CMK (cell line): ENCODE data around the gene DEGS2.
"Not testable (repeated sequence)": the region's sequence is repeated elsewhere in the genome, so short reads cannot be mapped to it uniquely, and the experiment has no call there.

Source experiments
- DNase-seq: peaks from one replicate; pipeline ENCODE4 v3.0.0-alpha.2; 2010; ENCODE audit warnings: low read depth

DEGS2 gene

DNA sequence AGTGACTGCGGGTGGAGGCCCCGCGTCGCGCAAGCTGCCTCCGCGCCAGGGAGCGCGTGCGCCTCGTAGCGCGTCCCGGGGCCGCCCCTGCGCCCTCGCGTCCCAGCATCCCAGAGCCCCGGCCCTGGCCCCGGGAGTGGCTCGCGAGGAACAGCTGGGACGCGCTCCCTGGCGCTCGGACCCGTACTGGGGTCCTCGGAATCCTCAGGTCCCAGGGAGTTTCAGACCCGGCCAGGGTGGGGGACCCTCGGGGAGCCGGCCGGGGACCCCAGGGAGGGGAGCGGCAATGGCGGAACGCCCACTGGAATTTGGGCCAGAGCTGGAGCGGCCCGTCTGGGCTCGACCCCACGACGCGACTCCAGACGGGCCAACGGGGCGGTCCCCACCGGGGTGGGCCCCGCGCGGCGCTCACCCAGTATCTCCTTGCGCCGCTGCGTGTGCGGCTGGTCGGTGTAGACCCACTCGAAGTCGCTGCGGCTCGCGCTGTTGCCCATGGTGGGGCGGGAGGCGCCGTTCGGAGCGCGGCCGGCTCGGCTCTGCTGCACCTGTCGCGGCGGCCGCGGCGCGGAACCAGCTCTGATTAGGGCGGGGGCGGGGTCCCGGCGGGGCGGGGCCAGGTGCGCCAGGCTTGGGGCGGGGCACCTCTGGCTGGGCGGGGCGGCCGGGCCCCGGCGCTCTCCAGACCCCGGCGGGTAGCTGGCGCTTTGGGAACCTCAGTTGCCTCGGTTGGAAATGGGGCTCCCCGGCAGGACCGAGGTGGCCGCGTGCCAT lies at the start of gene DEGS2:
Gene DEGS2, minus strand, starts transcription at position 552 of the 771 bp plus-strand sequence. Its CDS starts 58 bp downstream, at position 494.
- DNase-seq = no peak

DNA sequence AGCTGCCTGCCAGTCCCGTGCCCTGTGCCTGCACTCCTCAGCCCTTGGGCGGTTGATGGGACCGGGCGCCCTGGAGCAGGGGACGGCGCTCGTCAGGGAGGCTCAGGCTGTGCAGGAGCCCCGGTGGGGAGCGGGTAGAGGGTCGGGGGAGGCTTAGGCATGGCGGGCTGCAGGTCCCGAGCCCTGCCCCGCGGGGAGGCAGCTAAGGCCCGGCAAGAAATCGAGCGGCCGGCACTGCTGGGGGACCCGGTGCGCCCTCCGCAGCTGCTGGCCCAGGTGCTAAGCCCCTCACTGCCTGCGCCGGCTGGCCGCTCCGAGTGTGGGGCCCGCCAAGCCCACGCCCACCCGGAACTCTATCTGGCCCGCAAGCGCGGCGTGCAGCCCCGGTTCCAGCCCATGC lies 48.7 kb upstream of the DEGS2 start:
- not testable (repeated sequence) for DNase-seq

DNA sequence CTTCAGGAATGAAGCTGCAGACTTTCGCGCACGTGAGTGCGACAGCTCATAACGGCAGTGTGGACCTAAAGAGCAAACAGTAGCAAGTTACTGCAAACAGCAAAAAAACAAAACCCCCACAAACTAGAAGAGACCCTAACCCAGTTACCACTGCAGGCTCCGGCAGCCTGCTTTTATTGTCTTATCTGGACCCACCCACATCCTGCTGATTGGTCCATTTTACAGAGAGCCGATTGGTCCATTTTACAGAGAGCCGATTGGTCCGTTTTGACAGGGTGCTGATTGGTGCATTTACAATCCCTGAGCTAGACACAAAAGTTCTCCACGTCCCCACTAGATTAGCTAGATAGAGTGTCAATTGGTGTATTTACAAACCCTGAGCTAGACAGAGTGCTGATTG lies 48.1 kb upstream of the DEGS2 start:
- DNase-seq = not testable (repeated sequence)

DNA sequence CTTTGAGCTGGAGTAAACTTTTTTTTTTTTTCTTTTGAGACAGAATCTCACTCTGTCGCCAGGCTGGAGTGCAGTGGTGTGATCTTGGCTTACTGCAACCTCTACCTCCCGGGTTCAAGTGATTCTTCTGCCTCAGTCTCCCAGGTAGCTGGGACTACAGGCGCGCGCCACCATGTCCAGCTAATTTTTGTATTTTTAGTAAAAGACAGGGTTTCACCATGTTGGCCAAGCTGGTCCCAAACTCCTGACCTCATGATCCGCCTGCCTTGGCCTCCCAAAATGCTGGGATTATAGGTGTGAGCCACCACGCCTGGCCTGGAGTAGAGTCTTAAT lies 45.4 kb upstream of the DEGS2 start:
- DNase-seq = not testable (repeated sequence)

DNA sequence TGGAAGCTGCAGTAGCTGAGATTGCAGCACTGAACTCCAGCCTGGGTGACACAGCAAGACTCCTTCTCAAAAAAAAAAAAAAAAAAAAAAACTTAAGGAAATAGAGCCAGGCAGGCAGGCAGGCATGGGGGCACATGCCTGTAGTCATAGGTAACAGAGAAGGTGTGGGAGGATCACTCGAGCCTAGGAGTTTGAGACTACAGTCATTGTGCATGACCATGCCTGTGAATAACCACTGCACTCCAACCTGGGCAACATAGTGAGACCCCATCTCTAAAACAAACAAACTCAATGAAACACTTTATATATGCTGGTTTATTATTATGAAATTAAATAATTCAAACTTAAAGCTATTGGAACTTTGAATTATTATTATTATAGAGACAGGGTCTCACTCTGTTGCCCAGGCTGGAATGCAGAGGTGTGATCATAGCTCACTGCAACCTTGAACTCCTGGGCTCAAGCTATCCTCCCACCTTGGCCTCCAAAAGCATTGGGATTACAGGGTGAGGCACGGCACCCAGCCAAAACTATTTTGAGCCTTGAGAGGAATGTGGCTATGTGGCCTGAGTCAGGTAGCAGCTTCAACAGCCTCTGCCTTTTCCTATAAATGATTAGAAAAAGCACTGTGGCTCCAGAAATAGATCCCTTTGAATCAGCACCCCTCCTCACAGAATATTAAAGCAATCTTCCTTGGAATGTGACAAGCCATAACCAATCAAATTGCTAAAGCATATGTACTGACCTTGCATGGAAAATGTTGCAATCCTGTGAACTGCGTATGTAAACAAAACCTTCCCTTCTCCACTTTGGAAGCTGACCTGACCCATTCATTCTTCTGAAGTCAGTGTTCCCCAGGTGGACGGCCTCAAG lies 44.8 kb upstream of the DEGS2 start:
- DNase-seq = no peak

DNA sequence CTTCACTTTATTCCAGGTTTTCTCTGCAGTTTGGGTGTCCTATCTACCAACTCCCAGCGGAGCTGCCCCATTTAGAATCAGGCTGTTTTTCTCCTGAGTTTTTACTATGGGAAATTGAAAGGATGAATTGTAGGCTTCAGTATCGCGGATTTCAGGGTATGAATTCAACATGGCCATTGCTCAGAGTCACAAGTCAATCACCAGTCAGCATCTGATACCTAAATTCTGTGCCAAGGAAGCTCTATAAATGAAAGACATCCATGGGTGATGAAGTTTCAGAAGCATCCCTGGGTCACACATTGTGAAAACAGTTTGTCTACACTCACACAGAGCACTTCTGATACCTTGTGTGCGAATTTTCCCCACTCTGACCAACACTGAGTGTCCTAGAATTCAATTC lies 43.7 kb upstream of the DEGS2 start:
- DNase-seq = no peak

DNA sequence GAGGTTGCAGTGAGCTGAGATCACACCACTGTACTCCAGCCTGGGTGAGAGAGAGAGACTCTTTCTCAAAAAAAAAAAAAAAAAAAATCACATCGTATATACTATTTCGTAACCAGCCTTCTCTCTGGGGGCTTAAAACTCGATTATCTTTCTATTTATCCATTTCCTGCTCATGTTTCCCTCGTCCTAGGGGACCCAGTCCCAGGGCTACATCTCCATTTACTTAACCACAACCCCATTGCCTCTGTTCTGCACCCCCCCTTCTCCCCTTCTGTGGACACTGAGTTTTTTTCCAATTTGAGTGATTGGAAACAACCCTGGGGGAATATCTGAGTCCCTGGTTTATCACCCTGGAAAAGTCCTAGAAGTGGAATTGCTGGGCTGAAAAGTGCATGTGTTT lies 43.3 kb upstream of the DEGS2 start:
- DNase-seq = no peak

DNA sequence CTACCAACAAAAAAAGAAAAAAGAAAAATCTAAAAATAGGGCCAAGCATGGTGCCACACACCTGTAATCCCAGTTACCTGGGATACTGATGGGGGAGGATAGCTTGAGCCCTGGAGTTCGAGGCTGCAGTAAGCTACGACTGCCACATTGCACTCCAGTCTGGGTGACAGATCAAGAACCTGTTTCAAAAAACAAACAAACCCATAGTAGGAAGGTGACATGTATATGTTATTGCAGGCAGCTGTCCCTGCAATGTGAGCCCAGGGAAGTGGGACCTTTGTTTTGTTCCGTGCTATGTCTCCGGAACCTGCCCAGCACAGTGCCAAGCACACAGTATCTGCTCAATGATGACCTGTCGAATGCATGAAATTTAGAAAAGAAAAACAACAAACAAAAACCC lies 42.3 kb upstream of the DEGS2 start:
- no peak for DNase-seq

DNA sequence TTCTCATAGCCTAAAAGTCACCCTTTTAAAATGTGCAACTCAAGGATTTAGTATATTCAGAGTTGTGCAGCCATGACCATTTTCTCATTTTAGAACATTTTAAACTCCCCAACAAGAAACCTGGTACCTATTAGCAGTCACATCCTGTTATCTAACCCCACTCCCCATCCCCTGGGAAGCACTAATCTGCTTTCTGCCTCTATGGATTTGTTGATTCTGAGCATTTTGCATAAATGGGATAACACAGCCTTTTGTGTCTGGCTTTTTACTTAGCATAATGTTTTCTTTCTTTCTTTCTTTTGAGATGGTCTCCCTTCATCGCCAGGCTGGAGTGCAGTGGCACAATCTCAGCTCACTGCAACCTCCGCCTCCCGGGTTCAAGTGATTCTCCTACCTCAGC lies 40.9 kb upstream of the DEGS2 start:
- DNase-seq = no peak

DNA sequence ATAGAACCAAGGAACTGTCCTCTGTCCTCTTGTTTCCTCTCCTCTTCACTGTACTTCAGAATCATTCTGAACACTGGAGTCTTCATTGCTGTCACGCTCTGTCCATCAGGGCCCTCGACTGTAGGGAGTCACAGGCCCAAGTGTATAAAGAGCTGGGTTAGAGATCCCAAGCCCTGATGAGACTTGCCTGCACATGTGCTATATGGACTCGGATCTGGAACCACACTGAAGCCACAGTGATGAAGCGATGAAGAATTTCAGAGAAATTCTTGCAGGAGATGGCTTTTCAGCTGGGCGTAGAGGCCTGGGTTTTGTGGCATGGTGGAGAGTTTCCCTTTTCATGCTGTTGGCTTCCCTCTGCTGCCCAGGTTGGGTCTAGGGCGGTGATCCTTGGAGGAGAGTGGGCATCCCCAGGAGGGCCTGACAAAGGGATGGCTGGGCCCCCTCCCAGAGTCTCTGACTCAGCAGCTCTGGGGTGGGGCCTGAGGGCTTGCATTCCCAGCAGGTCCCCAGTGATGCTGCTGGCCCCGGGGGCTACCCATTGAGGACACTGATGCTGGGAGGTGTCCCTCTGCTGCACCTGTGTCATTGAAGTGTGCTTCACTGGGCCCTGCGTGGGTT lies 39.9 kb upstream of the DEGS2 start:
- no peak for DNase-seq

DNA sequence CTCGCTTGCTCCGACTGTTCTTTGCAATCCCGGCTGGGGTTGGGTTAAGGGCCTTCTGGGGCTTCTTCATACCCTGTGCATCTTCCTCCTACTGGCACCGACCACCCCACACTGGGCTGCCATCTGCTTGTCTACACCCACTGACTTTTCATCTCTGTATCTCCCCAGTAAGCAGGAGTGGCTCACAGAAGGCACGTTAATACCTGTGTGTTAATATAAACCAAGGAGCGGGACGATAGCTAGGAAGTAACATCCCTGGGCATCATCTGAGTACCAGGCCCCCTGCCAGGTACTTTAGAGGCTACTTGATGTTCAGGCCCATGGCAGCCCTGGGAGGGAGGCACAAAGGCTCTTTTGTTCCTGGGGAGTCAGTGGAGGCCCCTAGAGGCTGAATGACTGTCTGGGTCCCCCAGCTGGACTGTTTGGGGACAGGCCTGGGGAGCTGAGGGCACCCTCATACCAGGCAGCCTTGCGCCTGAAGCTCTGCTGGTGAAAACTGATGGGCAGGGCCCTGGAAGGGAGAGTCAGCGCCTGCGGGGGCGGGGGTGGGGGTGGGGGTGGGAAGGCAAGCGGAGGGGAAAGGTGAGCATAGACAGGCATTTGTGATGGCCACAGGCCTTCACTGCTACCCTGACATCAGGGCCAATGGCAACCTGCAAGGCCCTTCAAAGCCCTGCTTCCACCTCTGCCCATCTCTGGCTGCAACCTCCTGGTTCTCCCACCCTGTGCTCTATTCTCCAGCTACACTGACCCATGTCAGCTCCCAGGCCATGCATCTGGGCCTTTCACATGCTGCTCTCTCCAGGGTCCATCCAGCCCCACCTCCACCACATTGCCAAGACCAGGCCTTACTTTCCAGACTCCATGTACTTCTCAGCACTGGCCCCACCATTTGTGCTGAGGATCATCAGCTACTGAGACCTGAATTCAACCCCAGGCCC lies 34.2 kb upstream of the DEGS2 start:
- DNase-seq = no peak

DNA sequence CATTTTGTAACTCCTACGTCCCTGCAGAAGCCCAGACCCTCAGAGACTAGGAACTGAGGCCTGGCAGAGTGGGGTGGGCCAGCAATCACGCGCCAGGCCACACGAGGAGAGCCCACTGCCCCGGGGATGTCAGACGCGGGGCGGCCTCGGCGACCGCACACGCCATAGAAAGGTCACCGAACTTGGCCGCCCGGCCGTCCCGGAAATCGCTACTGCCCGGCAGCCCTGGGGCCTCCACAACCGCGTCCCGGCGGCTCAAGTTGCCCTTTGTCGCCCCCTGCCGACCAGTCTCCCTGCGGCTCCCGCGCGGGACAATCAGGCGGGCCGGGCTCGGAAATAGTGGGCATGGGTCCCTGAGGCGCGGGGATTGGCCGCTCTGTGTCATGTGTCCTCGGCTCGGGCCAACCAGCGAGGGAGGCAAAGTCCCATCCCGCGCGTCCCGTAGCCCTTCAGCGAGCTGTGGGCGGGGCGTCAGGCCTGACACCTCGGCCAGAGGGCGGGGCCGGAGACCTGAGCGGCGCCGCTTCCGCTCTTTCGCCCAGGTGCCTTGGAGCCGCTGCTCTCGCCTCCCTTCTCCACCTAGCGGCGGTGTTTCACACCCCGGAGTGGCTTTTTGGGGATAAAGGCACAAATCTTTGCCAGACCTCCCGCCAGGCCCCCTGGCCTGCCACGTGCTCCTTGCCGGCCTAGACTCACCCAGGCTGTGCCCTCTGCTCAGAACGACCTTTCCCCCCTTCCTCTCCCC lies 33.4 kb upstream of the DEGS2 start:
- peak; percentile 95 for DNase-seq

DNA sequence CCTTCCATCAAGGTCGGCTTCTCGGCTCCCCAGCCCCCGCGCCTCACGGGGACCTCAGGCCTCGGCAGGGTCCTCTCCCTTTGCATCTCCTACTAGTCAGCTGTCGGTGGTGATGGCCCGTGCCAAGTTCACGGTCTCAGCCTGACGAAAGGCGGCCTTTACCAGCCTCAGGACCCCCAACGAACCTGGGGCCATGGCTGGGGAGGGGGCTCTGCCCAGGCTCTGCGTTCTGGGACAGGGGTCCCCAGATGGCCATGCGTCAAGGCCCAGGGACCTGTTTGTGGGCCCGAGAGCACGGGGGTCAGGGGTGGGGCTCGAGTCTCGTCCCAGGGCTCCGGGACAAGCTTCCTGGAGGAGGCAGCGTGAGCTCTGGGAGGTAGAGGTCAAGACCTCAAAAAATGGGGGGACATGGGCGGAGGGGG lies 32.8 kb upstream of the DEGS2 start:
- no peak for DNase-seq

DNA sequence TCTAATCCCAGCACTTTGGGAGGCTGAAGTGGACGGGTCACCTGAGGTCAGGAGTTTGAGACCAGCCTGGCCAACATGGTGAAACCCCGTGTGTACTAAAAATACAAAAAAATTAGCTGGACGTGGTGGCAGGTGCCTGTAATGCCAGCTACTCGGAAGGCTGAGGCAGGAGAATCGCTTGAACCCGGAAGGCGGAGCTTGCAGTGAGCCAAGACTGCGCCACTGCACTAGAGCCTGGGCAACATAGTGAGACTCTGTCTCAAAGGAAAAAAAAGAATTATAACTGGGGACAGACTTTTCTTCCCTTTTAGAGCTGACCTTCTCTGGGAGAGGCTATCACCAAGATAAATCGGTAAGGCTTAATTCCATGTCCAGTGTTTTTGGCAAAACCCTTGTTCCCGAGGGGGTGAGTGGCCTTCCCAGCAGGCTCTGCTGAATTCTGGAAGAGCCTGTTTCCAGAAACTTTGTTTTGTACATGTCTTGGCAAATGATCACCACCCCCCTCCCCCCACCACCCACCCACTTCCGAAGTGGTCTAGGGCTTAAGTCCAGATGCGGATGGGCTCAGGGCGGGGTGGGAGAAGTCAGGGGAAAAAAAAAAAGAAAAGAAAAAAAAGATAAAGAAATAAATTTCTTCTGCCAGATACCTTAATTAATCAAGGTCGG lies 32.3 kb upstream of the DEGS2 start:
- no peak for DNase-seq

DNA sequence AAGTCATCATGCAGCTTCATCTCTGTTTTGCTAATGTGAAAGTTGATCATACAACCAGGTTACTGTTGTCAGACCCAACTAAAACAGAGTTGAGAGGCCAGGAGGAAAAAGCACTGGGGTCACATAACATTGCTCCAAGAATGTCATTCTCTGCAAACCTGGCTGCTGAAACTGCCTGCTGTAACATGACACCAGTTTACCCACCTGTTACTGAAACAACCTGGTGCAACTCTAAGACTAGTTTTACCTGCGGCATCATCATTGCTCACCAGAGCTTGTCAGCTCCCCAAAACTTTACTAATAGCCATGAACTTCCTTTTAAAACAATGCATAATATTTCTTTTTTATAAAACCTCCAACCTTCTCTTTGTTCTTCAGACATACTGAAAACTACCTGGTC lies 30.7 kb upstream of the DEGS2 start:
- DNase-seq = no peak

DNA sequence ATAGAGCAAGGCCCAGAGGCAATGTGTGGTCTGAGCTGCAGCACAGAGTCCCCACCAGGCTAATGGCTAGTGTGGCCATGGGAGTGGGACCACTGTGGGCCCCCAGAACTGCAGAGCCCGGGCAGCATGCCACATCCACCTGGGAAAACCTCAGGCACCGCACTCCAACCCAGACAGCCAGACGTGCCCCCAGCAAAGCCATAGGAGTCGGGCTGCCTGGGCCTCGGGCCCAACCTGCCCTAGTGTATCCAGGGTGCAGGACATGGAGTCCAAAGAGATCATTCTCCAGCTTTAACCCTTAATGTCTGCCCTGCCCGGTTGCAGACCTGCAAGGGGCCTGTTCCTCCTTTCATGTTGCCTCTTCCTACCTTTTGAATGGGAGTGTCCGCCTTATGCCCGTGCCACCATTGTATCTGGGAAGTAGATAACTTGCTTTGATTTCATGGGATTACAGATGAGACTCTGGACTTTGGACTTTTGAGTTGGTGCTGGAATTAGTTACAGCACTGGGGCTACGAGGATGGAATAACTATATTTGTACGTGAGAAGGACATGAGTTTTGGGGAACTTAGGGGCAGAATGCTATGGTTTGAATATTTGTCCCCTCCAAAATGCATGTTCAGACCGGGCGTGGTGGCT lies 29.1 kb upstream of the DEGS2 start:
- no peak for DNase-seq

DNA sequence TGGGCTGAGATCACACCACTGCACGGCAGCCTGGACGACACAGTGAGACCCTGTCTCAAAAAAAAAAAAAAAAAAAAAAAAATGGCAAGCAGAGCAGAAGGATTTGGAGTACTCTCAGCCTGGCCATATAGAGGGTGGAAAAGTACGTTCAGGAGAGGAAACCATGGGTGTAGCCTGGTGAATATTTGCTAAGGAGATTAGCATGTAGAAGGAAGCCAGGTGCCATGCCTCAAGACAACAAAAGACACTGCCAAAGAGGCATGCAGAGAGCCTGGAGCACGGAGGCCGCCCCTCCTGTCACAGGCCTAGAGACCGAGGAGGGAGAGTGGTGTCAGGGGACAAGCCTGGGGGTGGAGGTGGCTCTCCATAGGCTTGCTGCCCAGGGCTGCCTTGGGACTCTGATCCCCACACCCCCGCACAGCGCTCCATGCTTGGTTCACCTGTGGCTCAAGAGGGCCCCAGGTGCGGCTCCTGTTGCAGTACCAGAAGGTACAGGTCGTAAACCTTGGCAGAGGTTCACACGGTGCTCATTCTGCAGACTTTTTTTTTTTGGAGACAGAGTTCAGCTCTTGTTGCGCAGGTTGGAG lies 27.9 kb upstream of the DEGS2 start:
- no peak for DNase-seq

DNA sequence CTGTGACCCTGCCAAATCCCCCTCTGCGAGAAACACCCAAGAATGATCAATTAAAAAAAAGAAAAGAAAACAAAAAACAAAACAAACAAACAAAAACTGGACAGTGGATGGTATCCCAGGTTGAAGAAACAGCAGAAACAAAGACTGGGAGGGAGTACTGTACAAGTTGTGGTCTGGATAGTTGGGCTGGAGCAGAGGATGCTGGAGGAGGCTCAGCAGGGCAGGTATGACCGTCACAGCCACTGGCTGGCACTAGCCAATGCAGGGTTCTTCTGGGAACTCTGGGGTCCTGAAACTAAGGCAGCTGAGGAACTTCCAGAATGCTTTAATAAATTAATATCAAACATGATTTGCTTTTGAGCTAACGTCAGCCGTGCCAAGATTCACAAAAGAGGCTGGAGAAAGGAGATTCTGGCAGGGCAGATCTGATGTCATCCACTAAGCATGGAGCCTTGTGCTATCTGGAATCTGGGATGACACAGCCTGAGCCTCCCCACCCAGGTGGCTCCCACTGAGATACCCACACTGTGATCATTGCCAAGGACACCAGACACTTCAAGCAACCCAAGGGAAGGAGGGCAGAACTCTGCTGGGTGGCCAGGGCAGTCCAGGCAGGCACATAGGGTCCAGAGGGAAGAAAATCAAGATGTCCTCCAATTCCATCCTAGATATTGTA lies 22.6 kb upstream of the DEGS2 start:
- DNase-seq = not testable (repeated sequence)

DNA sequence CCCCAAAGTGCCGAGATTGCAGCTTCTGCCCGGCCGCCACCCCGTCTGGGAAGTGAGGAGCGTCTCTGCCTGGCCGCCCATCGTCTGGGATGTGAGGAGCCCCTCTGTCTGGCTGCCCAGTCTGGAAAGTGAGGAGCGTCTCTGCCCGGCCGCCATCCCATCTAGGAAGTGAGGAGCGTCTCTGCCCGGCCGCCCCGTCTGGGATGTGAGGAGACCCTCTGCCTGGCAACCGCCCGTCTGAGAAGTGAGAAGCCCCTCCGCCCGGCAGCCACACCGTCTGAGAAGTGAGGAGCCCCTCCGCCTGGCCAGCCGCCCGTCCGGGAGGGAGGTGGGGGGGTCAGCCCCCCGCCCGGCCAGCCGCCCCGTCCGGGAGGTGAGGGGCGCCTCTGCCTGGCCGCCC lies 21.2 kb upstream of the DEGS2 start:
- not testable (repeated sequence) for DNase-seq
